ENCODE measurements around the gene PRPSAP2.

Gene PRPSAP2

DNA sequence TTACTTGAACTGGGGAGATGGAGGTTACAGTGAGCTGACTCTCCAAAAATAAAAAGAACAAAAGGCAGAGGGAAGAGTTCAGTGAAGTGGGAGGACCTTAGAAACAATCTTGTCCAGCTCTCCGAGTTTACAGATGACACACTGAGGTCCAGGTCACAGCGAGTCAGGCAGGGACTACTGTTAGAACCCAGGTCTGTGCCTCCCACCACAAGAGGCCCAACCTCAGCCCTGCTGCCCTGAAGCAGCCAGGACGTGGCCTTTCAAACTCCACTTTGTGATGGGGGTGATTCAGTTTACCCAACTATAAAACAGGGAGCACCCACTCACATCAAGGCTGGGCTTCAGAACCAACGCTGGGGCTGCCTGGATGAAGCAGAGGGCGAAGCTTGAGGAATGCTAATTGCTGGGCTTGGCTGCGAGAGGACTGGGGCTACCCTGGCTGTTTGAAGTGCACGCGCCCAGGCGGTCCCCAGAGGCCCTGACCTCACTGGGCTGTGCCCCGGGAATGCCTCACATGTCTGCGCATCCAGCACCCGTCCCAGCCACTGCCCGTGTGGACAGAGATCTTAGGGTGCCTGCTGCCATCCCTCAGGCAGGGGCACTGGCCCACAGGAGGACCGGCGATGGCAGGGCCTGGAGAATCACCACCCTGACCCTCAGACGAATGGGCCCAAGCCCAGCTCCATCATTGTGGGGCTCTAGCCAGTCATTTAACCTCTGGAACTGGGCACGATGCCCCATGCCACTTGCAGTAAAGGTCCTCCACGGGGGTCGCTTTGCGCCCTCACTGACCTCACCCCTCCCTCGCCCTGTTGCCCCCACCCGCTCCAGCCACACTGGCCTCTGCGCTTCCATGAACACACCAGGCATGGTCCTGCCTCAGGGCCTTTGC lies 105.4 kb downstream of the PRPSAP2 start:
- DNase-seq = no peak

- DNase-seq = no peak
These were observed 106.1 kb downstream of the PRPSAP2 start for GRCh38 chr17:18964018-18964351.

GRCh38 chr17:18964550-18964949 lies 106.6 kb downstream of the PRPSAP2 start:
- no peak for DNase-seq

GRCh38 chr17:18965530-18966236 lies 107.8 kb downstream of the PRPSAP2 start:
- DNase-seq = no peak

- DNase-seq = no peak
These were observed 109.1 kb downstream of the PRPSAP2 start for GRCh38 chr17:18966831-18967624.

DNA sequence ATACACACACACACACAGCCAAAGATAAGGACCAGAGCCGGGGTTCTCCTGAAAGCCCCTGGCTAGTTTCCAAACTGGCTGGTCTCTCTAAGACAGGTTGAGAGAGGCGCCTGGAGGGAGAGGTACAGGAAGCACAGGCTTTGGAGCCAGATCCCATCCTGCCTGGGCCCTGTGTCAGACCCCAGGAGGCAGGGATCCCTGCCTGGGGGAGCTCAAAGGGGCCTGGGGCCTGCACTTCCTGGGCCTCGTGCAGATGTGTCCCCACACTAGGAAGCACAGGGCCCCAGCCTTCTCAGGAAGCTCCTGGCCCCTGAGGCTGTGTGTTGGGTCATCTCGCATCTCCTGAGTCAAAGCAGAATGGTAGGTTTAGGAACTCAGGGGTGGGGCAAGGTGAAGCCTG lies 110.0 kb downstream of the PRPSAP2 start:
- no peak for DNase-seq

DNA sequence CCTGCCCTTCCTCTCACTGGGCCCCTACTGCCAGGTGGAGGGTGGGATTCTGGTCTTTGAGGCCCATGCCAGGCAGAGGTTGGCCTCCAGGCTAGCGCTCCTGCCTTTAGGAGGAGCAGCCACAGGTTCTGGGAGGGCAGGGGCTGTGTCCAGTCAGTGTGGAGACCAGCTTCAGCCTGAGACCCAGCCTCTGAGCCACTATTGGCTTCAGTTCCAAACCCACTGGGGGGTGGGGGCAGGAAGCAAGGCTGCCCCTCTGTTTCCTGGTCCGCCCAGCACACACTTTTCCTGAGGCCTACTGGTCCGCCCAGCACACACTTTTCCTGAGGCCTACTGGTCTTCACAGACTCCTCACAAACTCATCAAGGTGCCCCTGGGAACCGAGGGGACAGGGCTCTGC lies 110.4 kb downstream of the PRPSAP2 start:
- DNase-seq = no peak

DNA sequence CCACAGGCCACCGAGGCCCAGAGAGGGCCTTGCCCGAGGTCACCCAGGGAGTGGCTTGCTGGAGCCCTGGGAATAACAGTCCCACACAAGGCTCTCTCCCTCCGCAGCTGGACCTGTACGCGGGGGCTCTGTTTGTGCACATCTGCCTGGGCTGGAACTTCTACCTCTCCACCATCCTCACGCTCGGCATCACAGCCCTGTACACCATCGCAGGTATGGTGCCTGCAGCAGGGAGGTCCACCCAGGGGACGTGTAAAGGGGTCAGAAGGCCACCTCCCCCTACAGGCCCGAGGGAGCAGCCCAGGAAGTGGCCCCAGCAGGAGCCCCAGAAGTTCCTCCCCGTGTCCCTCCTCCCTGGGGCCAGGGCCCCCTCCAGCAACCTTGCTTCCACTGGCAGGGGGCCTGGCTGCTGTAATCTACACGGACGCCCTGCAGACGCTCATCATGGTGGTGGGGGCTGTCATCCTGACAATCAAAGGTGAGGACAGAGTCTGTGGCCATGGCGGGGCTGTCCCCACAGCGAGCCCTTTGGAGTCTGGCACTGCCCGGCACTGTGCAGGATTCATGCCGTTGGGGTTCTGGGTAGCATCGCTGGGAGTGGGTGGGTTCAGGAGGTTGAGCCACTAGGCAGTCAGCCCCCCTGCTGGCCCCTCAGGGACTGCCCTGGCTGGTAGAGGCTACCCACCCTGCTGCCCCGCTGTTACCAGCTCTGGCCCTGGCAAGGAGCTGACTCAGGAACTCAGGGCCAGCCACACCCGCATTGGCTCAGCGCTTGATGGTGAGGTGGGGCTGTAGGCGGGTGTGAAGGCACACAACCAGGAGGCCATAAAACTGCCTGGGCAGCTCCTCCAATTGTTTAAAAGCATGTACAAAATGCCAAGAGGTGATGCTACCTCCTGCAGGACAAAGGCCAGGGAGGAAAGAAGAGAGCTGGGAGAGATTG lies 111.3 kb downstream of the PRPSAP2 start:
- no peak for DNase-seq

DNA sequence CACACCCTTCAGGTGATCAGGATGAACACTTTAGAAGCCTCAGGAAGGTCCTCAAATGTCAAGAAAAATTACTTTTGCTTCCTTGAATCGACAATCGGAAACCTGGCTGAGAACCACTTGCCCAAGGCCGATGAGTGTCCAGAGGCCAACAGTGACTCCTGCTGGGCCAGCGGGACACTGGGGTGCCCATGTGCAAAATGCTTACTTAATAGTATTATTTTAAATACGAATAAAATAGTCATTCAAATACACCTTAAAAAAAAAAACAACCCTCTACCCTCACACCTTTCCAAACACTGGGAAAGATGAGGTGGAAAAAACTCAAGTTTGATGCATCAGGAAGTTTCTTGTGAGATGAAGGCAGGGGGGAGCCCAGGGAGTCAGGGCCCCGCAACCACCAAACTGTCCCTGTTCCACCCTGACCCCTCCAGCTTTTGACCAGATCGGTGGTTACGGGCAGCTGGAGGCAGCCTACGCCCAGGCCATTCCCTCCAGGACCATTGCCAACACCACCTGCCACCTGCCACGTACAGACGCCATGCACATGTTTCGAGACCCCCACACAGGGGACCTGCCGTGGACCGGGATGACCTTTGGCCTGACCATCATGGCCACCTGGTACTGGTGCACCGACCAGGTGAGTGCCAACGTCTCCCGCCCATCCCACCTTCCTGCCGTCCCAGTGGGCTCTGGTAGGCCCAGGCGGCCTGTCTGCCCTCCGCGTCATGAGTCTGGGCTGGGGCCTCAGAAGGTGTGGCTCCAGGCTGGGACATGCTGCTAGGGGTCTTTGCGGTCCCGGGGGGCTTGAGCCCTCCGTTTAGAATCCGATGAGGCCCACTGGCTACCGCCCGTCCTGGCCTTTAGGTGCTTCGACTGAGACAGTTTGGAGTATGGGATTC lies 112.9 kb downstream of the PRPSAP2 start:
- no peak for DNase-seq

DNA sequence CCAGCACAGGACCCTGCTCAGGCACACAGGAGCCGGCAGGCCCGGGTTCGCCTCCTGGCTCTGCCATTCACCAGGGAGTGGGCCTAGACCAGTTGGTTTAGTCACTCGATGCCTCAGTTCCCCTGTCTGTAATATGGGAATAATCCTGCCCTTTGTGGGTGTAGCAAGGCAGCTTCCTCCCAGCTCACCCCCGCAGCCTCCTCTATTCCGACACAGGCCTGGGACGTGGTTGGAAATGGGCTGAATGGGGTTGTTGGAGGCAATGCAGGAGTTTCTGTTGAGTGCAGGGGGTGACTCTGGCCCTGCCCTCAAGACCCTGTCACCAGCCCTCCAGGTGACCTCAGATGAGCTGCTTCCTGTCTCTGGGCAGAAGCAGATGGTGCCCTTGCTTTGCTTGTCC lies 113.9 kb downstream of the PRPSAP2 start:
- DNase-seq = no peak

DNA sequence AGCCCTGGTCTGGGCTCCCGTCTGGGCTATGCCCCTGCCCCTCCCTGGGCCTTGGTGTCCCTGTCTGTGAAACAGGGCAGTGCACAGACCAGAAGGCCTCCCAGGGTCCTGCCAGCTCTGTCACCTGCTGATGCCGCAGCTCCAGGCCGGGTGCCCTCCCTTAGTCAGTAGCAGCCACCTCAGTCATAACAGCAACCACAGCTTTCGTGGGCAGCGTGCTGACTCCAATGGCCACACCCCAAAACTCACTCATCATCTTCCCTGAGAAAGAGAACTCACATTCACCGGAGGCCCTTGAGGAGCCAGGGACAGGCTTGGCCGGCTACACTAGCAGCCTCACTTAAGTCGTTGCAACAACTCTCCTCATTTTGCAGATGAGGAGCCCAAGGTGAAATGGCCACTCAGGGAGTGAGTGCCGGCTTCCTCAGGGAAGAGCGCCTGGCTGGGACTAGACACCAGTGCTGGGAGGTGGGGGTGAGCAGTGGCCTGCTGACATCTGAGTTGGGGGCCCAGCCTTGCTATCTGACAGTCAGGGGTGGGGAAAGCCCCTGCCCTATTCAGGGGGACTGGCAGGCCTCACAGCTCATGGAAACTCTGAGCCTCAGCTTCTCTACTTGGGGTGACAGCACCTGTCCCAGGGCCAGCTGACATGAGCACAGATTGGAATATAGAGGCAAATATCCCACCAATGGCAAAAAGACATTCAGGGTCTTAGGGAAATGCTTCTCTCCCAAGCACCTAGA lies 116.6 kb downstream of the PRPSAP2 start:
- DNase-seq = no peak

- no peak for DNase-seq
These were observed 117.7 kb downstream of the PRPSAP2 start for GRCh38 chr17:18975597-18975996.

- DNase-seq = no peak
These were observed 118.3 kb downstream of the PRPSAP2 start for GRCh38 chr17:18976201-18976600.

DNA sequence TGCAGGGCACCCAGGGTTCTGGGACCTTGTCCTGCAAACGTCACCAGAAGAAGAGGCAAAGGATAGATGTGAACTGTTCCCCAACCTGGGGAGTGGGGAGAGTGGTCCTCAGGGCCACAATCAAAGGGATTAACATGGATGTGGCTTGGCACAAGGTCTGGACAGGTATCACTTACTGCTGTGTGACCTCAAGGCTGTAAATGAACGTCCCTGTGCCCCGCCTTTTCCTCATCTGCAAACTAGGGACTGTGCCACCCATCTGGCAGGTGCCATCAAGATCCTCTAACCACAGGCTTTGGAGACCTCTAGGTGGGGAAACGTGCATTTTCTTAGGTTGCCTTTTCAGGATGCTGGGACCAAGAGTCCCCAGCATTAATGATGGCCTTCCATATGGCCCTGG lies 119.1 kb downstream of the PRPSAP2 start:
- DNase-seq = no peak

DNA sequence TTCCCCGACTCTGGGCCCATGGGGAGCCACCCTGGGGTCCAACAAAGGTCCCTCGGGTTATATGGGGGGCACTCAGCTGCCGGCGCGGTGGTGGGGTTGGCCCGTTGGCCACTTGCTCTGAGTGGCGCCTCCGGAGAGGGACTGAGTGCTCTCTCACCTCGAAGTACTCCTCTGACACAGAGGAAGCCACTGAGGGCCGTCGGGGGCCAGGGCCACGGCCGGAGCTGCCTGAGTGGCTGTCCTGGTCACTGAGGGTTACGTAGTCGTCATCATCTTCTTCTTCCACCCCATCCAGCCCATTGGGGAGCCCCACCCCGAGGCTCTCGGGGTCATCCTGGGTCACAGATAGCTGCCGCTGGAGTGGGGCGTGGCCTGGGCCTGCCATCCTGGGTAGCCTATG lies 119.7 kb downstream of the PRPSAP2 start:
- DNase-seq = no peak

DNA sequence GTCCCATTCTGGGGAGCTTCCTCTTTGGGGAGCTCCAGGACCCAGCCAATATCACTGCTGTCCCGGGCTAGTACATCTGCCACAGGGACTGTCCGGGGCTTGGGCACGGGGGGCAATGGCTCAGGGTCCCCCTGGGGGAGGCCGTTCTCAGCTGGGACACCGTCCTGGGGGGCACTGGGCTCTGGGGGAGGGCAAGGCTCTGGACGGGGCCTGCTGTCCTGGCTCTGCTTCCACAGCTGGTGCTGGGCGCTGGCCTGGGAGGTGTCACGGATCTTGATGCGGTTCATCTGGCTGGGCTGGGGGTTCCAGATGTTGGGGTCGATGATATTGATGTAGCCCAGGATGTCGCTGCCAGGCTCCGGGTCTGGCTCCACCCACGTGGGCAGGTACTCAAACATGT lies 120.1 kb downstream of the PRPSAP2 start:
- no peak for DNase-seq

DNA sequence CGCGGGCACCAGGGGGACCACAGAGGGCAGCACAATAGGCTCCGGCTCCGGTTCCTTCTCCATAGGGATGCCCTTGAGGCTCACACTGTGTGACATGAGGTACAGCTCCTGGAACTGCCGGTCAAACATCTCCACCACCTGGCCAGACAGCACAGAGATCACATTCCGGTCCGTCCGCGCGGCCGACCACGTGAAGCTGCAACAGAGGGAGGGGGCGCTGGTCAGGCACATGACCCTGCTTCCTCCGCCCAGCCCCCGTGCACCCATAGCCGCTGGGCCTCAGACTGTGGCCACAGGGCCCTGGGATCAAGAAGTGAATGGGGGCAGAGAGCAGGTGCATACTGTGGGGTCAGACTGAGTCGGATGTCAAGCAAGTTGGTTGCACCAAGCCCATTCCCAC lies 120.7 kb downstream of the PRPSAP2 start:
- DNase-seq = no peak
